HG03520 (cell line): ENCODE measurements around the gene CUL3.
"Not testable (repeated sequence)": the region's sequence is repeated elsewhere in the genome, so short reads cannot be mapped to it uniquely, and the experiment has no call there.

Experiments used
- ATAC-seq: cut with Tn5 transposase; IDR thresholded peaks from one replicate; pipeline ENCODE4 v1.9.1; 2021; ENCODE audit warnings: mild to moderate bottlenecking, moderate library complexity; ENCODE audit not compliant: unreplicated experiment

Gene CUL3

DNA sequence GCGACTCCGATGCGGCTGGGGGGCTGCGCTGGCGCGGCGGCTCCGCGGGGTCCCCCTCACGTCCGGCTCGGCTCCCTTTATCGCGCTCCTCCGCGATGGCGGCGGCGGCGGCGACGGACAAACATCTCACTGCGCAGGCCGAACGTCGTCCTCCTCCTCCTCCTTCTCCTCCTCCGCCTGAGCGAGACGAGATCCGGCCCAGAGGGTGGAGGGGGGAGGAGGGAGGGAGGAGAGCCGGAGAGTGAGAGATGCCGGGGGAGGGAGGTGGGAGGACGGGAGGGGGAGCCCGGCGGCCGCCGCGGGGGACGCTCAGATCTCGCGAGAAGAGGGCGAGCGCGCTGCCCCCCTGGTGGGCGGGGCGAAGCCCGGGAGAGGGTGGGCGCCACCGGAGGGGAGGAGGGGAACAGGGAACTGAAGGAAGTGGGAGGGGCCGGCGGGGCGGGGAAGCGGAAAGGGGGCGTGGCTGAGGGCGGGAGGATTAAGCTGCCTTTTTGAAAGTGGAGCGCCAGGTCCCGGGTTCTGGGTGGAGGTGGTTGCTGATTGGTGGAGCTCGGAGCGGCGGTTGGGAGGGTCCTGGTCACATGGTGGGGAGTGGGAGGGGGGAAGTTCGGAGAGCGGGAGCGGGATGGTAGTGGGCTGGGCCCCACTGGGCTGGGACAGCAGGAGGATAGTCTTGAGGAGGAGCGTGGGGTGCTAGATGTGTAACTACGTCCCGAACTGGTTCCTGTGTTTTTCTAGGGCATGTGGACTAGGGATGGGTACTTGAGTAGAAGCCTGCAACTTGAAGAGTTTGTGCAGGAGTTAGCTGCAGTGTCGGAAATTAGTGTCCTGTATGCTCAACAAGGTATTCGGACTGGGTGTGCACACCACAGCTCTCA, at the start of gene CUL3:
Gene CUL3, minus strand, starts transcription at position 153 of the 878 bp plus-strand sequence. CDS start 354 bp downstream, outside the sequence.
- ATAC-seq, result peak; percentile 60

DNA sequence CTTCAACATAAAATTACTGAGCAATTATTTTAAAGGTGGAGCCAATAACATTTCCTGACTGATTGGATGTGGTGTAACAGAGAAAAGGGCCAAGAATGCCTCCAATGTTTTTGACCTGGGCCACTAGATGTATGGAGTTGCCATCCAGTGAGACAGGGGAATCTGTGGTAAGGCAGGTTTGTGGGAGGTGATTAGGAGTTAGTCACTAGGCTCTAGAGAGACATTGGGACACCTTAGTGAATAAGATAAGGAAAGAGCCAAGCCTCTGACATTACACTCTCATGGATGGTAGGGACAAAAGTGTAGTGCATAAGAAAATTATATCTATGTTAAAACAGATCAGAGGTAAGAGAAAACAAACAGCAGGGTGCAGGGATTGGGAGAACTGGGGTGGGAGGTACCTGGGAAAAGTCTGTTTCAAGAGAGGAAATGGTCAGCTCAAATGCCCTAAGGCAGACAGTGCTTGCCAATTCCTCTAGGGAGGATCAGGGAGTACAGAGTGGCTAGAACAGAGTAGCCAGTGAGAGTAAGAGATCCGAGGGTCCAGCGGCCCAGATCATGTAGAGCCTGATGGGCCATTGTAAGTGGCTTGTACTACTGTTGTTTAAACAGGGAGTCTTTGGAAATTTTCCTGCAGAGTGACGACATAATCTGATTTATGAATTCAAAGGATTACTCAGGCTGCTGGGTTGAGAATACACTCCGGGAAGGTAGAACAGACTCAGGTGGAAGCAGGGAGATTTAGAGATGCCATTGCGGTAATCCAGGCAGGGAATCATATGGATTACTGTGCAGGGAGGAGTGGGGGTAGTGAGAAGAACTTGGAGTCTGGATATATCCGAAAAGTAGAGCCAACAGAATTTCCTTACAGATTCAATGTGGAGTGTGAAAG, 45.7 kb upstream of the CUL3 start:
- no peak for ATAC-seq

DNA sequence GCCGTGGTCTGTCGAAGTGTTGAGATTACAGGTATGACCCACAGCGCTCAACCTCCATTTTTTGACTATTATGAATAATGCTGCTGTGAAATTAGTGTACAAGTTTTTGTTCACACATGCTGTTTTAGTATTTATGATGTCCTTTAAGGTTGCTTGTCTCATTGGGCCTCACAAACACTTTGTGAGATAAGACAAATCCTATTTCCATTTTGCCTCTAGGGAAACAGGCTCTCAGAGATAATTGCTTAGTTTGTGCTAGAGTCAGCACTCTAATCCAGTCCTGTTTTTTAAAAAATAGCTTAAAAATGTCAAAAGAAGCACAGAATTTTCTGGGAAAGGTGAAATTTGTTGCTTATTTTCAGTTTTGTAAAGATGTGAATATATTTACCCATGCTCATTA, 43.3 kb upstream of the CUL3 start:
- ATAC-seq, result no peak

DNA sequence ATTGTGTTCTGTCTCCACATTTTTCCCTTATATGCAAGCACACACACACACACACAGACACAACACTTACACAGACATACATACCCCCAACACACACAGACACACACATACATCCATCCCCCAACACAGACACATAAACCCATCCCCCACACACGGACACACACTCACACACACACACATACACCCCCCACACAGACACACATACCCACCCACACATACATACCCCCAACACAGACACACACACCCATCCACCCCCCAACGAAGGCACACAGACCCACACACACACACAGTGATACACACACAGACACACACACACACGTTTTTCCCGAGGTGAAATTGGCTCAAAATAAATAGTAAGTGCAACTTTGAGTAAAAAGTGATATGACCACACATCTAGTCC, 41.6 kb upstream of the CUL3 start:
- no peak for ATAC-seq

DNA sequence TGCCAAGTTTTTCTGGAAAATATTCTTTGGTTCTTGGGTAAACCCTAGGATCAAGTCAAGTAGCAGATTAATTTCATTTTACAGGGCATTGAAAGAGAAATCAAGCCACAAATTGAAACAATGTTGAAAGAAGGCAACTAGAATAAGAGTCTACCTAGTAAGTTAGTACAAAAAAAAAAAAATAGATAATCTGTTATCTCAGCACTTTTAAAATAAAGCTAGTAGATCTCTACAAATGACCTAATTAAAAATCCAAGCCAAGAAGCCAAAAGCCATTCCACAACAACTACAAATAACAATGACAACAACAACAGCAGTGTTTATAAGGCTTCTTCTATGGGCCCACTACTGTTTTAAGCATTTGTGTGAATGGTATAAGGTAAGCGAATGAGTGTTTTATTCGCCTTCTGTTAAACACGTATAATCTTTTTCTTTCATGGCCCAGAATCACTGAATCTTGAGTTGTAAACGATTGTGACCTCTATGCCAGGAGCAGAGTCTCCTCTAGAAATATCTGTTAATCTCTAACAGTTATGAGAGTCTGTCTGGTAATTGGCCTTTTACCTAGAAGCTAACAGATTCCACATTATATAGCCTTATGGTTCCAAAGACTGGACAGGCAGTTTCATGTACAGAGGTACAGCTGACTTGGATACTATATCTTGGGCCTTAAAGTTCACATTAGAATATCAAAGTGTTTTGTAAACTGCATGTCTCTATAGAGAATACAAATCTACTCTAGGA, 28.6 kb upstream of the CUL3 start:
- no peak for ATAC-seq

DNA sequence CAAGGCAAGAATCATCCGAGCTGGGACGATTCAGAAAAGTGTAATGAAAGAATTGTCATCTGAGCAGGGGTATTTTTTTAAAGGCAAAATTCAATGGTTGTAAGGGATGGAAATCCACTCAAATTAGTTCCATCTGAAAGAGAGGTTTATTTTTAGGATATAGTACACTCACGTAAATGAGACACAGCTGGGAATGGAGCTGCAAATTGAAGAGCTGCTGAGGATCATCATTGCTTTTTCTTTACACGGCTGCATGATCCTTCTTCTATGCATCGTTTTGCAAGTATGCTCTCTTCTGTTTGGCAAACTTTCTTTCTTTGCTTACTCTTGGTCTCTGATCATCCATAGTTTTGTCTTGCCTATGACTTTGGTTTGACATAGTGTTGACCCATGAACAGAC, 27.4 kb upstream of the CUL3 start:
- ATAC-seq, result no peak

DNA sequence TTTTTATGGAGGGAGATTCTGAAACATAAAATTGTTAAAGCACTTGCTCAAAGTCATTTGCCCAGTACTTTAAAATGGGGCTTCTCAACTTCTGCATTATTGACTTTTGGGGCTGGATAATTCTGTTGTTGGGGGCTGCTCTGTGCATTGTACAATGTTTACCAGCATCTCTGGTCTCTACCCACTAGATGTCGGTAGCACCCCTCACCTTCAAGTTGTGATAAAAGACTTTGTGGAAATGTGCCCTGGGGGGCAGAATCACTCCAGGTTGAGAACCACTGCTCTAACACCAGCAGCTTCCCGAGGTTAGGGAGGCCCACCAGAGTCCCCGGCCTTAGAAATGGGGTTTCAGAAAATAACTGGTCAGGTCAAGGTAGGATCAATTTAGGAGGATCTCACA, 26.8 kb upstream of the CUL3 start:
- no peak for ATAC-seq

DNA sequence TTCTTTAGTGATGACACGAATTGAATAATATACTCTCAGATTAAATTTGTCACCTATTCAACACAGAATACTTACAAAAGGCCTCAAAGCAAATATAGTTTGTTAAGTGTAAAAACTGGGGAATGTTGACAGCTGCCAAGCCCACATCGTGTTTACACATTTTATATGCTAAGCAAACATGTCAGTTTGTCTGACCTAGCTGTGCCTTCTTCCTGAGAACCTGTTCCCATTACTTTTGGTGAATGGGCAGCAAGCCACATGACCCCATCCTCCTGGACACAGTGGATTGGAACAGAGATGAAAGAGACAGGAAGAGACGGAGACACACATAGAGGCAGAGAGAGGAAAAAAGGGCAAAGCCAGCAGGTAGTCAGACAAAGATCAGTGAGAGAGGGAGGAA, 22.9 kb upstream of the CUL3 start:
- no peak for ATAC-seq

DNA sequence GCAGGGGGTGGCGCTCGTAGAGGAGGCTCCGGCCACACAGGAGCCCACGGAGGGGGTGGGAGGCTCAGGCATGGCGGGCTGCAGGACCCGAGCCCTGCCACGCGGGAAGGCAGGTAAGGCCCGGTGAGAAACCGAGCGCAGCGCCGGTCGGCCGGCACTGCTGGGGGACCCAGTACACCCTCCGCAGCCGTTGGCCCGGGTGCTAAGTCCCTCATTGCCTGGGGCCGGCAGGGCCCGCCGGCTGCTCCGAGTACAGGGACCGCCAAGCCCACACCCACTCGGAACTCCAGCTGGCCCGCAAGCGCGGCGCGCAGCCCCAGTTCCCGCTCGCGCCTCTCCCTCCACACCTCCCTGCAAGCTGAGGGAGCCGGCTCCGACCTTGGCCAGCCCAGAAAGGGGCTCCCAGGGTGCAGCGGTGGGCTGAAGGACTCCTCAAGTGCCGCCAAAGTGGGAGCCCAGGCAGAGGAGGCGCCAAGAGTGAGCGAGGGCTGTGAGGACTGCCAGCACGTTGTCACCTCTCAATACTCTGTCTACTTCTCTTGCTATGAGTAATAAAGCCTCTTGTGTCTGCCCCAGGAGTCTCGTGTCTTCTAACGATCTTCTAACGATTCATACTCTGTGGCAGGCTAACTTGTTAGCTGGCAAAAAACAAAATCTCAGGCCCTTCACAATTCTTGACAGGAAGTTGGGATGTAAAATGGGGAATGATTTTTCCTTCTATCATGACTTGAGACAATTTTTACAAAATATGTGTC, 18.8 kb upstream of the CUL3 start:
- ATAC-seq, result not testable (repeated sequence)

DNA sequence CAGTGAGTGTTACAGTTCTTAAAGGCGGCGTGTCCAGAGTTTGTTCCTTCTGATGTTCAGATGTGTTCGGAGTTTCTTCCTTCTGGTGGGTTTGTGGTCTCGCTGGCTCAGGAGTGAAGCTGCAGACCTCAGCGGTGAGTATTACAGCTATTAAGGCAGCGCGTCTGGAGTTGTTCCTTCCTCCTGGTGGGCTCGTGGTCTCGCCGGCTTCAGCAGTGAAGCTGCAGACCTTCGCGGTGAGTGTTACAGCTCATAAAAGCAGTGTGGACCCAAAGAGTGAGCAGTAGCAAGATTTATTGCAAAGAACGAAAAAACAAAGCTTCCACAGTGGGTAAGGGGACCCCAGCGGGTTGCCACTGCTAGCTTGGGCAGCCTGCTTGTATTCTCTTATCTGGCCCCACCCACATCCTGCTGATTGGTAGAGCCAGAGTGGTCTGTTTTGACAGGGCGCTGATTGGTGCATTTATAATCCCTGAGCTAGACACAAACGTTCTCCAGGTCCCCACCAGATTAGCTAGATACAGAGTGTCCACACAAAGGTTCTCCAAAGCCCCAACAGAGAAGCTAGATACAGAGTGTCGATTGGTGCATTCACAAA, 17.7 kb upstream of the CUL3 start:
- not testable (repeated sequence) for ATAC-seq

DNA sequence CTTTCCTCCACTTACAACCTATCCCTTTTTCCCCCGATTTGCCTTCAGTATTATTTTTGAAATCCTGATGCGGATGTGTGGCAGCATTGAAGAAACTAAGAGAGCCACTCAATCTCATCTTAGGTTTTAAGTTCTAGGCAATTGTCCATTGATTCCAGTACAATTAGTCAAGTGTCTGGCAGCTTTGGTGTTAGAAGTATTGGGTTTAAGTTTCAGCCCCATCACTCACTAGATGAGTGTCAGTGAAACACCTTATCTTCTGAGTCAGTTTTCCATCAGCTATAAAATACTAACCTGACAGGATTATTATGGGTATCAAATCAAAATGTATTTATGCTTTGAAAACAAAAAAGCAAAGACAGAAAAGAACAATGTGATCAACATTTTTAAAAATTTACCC, 16.8 kb upstream of the CUL3 start:
- no peak for ATAC-seq

DNA sequence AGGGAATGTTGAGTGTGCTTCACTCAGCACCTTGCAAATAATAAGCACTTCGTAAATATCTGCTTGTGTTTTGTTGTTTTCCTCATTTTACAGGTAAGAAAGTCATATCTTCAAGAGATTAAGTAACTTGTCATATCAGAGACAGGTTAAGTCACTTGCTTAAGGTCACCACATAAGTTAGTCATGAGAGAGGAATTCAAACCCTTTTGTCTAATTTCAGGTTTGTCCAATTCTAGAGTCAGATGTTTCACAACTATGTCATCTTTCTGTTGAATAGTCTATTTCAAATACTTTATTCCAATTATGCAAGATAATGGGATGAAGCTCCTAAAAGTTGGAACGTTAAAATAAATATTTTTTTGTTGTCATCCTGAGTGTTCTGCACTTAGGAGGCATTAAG, 13.5 kb upstream of the CUL3 start:
- no peak for ATAC-seq

DNA sequence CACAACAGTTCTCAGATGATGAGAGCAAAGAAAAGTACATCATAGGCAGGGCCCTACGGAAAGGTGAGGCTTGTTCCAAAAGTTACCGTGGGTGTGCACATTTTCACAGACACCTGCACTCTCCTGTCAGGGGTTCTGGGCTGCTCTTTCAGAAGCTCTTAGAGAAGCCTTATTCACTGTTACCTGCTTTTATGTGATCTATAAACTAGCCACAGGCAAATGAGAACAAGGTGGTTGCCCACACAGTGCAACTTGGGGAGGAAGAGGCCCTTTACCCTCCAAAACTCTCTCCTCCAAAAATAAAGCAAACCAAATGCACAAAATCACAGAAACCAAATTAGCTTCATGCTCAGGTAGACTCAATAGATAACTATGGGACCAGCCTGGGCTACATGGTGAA, 11.1 kb upstream of the CUL3 start:
- ATAC-seq, result no peak

DNA sequence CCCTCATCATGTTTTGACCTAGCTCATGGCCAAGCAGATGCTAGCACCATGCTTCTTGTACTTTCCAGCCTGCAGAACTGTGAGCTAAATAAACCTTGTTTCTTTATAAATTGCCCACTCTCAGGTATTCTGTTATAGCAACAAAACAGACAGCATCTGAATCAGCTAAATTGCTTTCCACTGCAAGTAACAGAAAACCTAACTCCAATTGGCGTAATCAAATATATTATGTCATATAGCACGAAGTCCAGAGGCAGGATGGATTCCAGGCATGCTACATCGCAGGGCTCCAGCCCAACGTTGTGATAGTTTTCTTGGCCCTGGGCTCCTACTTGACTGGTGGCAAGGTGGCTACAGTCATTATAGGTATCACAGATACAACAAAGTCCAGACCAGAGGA, 10.4 kb upstream of the CUL3 start:
- no peak for ATAC-seq

DNA sequence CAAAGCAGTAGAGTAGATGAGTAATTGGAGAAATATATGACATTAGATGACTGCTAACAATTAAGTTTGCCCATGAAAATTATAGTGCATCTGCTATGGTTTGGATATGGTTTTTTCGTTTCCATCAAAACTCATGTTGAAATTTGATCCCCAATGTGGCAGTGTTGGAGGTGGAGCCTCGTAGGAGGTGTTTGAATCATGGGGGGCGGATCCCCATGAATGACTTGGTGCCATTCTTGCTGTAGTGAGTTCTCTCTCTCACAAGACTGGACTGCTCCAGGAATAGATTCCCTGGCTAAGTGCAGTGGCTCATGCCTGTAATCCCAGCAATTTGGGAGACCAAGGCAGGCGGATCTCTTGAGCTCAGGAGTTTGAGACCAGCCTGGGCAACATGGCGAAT, 9.7 kb upstream of the CUL3 start:
- no peak for ATAC-seq

DNA sequence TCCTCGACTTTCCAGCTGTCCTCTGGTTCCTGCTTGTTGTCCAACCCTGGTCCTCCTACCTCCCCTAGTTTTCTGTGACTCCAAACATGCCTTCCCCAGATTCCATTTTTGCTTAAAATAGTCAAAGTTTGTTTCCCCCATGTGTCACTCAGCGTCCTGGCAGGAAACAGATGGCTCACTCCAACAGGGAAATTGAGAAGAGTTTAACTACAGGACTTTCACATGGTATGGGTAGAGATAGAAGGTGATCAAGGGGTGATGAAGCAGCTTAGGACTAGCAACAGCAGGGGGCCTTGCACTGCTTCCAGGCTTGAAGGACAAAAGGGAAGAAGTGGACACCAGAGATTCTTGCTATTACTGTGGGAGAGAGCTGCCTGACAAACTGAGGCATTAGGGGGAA, 6.1 kb upstream of the CUL3 start:
- no peak for ATAC-seq

DNA sequence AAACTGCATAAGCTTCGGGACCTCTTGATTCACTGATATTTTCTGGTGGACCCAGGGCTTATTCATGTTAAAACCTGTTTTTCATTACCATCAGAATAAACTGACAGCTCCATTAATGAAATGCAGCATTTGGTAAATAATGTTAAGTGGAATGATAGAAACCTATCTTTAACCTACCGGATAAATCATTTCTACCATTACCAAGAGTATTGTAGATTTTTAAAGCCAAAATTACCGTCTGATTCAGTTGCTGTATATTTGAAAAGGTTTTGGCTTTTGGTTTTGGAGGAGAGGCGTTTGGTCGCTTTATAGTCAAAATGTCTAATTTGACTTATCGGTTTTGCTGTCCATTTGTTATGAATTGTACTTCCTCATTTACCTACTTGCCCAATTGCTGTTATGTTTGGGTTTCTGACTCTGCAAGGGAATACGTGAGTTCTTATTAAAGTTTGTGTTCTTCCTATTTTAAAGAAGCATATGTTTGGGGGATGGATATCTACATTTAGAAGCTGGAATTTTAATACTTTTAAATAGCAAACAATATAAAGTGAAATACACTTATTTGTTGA, 1.0 kb upstream of the CUL3 start:
- no peak for ATAC-seq

DNA sequence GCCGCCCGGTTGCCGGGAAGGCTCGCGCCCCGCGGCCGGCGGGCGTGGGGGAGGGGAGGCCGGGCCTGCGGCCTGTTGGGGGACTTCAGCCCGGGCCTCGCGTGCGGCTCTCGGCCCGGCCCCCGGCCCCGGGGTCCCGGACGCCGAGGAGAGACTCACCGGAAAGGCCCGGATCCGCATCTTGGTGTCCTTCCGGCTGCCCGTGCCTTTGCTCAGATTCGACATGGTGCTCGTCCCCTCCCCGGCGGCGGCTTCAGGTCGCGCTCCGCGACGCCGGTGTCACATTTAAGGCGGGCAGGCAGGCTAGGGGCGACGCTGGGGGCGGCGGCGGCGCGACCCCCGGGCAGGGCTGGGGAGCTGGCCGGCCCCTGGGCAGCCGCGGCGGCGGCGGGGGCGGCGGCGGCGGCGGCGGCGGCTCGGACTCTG, 365 bp downstream of the CUL3 start:
- ATAC-seq, result peak; percentile 28

DNA sequence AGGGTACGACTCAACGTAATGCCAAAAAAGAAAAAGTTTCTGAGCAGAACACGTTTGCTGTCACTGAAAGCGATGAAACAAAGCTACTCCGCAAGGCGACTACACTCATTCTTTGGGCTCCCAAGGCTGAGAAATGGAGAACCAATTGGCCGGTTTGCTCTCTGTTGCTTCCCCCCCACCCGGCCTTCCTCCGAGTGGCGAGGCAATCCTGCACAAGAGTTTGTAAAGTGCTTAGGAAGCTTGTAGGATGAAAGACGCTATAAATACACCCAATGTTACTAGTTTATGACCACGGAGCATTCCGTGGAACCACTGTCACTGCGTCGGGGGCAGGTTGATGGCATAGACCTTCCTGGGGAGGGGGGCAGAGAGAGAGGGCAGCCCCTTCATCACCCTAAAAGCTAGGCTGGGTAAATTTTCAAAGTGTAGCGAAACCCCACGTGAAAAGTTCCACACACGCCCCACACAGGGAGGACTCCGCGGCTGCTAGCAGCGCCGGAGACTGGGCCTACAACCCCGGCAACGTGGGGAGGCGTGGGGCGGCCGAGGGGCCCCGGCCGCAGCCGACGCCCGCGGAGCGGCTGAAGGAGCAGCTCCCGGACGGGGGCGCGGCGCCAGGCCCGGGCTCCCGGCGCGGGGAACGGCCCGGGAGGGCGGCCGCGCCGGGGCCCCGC, 915 bp downstream of the CUL3 start:
- ATAC-seq, result peak; percentile 1
